GM03348 (cell line): ENCODE results near the gene SOBP.

Experiments used
- DNase-seq: peaks from one replicate; pipeline ENCODE4 v3.0.0; 2012; ENCODE audit warnings: low spot score

Gene SOBP

GRCh38 chr6:107660839-107661238 is 170.9 kb downstream of the SOBP start:
- DNase-seq: no peak

GRCh38 chr6:107661291-107661690 is 171.4 kb downstream of the SOBP start:
- DNase-seq: no peak

- DNase-seq: no peak
These were observed 172.4 kb downstream of the SOBP start for GRCh38 chr6:107662333-107662732.

GRCh38 chr6:107663308-107663707 is 173.4 kb downstream of the SOBP start:
- no peak for DNase-seq

GRCh38 chr6:107665382-107665781 is 175.5 kb downstream of the SOBP start:
- DNase-seq: peak; percentile 38

- no peak for DNase-seq
These were observed 176.4 kb downstream of the SOBP start for GRCh38 chr6:107666084-107666980.

GRCh38 chr6:107666981-107667601 is 177.2 kb downstream of the SOBP start:
- no peak for DNase-seq

- no peak for DNase-seq
These were observed 177.9 kb downstream of the SOBP start for GRCh38 chr6:107667790-107668189.

GRCh38 chr6:107668743-107669474 is 179.0 kb downstream of the SOBP start:
- no peak for DNase-seq

- peak; percentile 34 for DNase-seq
These were observed 180.9 kb downstream of the SOBP start for GRCh38 chr6:107670792-107671199.

- DNase-seq: no peak
These were observed 183.2 kb downstream of the SOBP start for GRCh38 chr6:107673076-107673494.

GRCh38 chr6:107674995-107675738 is 185.2 kb downstream of the SOBP start:
- peak; percentile 94 for DNase-seq

- DNase-seq: peak; percentile 15
These were observed 186.1 kb downstream of the SOBP start for GRCh38 chr6:107676042-107676441.

- no peak for DNase-seq
These were observed 187.5 kb downstream of the SOBP start for GRCh38 chr6:107677399-107677798.

GRCh38 chr6:107679457-107679856 is 189.5 kb downstream of the SOBP start:
- DNase-seq: peak; percentile 54

- DNase-seq: no peak
These were observed 192.8 kb downstream of the SOBP start for GRCh38 chr6:107682721-107683120.

- DNase-seq: no peak
These were observed 193.3 kb downstream of the SOBP start for GRCh38 chr6:107683183-107683582.

- DNase-seq: no peak
These were observed 195.1 kb downstream of the SOBP start for GRCh38 chr6:107684996-107685395.

GRCh38 chr6:107689190-107689589 is 199.3 kb downstream of the SOBP start:
- no peak for DNase-seq

GRCh38 chr6:107689951-107690642 is 200.2 kb downstream of the SOBP start:
- DNase-seq: no peak

GRCh38 chr6:107690643-107691061 is 200.7 kb downstream of the SOBP start:
- DNase-seq: peak; percentile 30
